OCI-LY3 (cell line): ENCODE results near the gene SCPEP1.

Experiments used
- CTCF ChIP-seq: fragments of 200-600, 300-600 bp; sonication (generic); IDR thresholded peaks from 2 replicates; pipeline ENCODE4 v1.5.1; 2014; ENCODE audit warnings: antibody characterized with exemption, low read length, low read depth
- EZH2phosphoT487 ChIP-seq: fragments of 200-600 bp; shearing (Covaris generic); IDR thresholded peaks from 2 replicates; pipeline ENCODE4 v1.6.1; 2018; ENCODE audit warnings: antibody characterized with exemption, mixed run types, low read depth

- TF ChIP-seq EZH2phosphoT487 (no peak), CTCF (no peak)
These were observed 57.1 kb downstream of the SCPEP1 start for GRCh38 chr17:57034807-57035754.
